ENCODE data around the gene MAD1L1.
"Not testable (repeated sequence)": the region's sequence is repeated elsewhere in the genome, so short reads cannot be mapped to it uniquely, and the experiment has no call there.

DNA sequence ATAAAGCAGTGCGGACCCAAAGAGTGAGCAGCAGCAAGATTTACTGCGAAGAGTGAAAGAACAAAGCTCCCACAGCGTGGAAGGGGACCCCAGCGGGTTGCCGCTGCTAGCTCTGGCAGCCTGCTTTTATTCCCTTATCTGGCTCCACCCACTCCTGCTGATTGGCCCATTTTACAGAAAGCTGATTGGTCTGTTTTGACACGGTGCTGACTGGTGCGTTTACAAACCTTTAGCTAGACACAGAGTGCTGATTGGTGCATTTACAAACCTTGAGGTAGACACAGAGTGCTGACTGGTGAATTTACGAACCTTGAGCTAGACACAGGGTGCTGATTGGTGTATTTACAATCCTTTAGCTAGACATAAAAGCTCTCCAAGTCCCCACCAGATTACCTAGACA lies 256.2 kb downstream of the MAD1L1 start:
- not testable (repeated sequence) for TF ChIP-seq CTCF, POLR2A, POLR2AphosphoS5, EP300 (IDR thresholded peaks at IDR 0.05)
